WERI-Rb-1 (cell line): ENCODE data around the gene MAGI1.
"Not testable (repeated sequence)": the region's sequence is repeated elsewhere in the genome, so short reads cannot be mapped to it uniquely, and the experiment has no call there.

Experiments
- DNase-seq: peaks from one replicate; pipeline ENCODE4 v3.0.0-alpha.2; 2020
- H3K27ac ChIP-seq: fragments of 250-450 bp; sonication (Bioruptor Pico); 2 replicates; pipeline ENCODE4 v1.5.1; 2020; ENCODE audit warnings: mild to moderate bottlenecking, moderate library complexity
- H3K27me3 ChIP-seq: fragments of 250-450 bp; sonication (Bioruptor Pico); 2 replicates; pipeline ENCODE4 v1.5.1; 2021; ENCODE audit warnings: mild to moderate bottlenecking, low read depth, moderate library complexity; ENCODE audit not compliant: insufficient read depth, severe bottlenecking
- H3K36me3 ChIP-seq: fragments of 250-450 bp; sonication (Bioruptor Pico); 2 replicates; pipeline ENCODE4 v1.5.1; 2020; ENCODE audit warnings: mild to moderate bottlenecking, moderate library complexity
- H3K4me3 ChIP-seq: 2 replicates; pipeline ENCODE4 v1.5.1; 2011; ENCODE audit warnings: low read depth, mild to moderate bottlenecking, control low read depth, low read length
- H3K9me3 ChIP-seq: fragments of 250-450 bp; sonication (Bioruptor Pico); 2 replicates; pipeline ENCODE4 v1.5.1; 2021; ENCODE audit warnings: mild to moderate bottlenecking, moderate library complexity; ENCODE audit not compliant: severe bottlenecking
- CTCF ChIP-seq: IDR thresholded peaks from 2 replicates; pipeline ENCODE4 v1.5.1; 2011; ENCODE audit warnings: low read depth, mild to moderate bottlenecking, control low read depth, inconsistent platforms, low read length

Gene MAGI1

GRCh38 chr3:65729555-65729954 lies 309.2 kb downstream of the MAGI1 start:
- Histone ChIP-seq H3K27ac (no peak overlapping the region), H3K36me3 (no peaks in the 10 kb centered on the region), H3K27me3 (no peaks in the 10 kb centered on the region), H3K9me3 (no peaks in the 10 kb centered on the region), H3K4me3 (no peak overlapping the region)
- DNase-seq = no peak
- TF ChIP-seq CTCF = no peak

- Histone ChIP-seq H3K9me3 (no peaks in the 10 kb centered on the region), H3K27me3 (no peaks in the 10 kb centered on the region), H3K36me3 (no peaks in the 10 kb centered on the region), H3K4me3 (no peak overlapping the region), H3K27ac (no peak overlapping the region)
- DNase-seq = no peak
- no peak for TF ChIP-seq CTCF
Observed at GRCh38 chr3:65728138-65728537, 310.6 kb downstream of the MAGI1 start.

GRCh38 chr3:65723985-65724384 lies 314.7 kb downstream of the MAGI1 start:
- Histone ChIP-seq H3K27me3 (no peaks in the 10 kb centered on the region), H3K36me3 (no peaks in the 10 kb centered on the region), H3K9me3 (no peaks in the 10 kb centered on the region), H3K27ac (no peak overlapping the region), H3K4me3 (no peak overlapping the region)
- DNase-seq = no peak
- TF ChIP-seq CTCF = no peak

- TF ChIP-seq CTCF = no peak
- Histone ChIP-seq H3K27me3 (no peaks in the 10 kb centered on the region), H3K27ac (no peak overlapping the region), H3K36me3 (no peaks in the 10 kb centered on the region), H3K9me3 (no peaks in the 10 kb centered on the region), H3K4me3 (no peak overlapping the region)
- no peak for DNase-seq
Observed at GRCh38 chr3:65723011-65723410, 315.7 kb downstream of the MAGI1 start.

GRCh38 chr3:65720989-65721737 lies 317.6 kb downstream of the MAGI1 start:
- no peak for TF ChIP-seq CTCF
- Histone ChIP-seq H3K27ac (no peak overlapping the region), H3K27me3 (no peaks in the 10 kb centered on the region), H3K4me3 (no peak overlapping the region), H3K9me3 (no peaks in the 10 kb centered on the region), H3K36me3 (no peaks in the 10 kb centered on the region)
- DNase-seq = no peak

GRCh38 chr3:65719639-65720038 lies 319.1 kb downstream of the MAGI1 start:
- H3K27ac ChIP-seq, H3K36me3 ChIP-seq, H3K4me3 ChIP-seq, H3K9me3 ChIP-seq, H3K27me3 ChIP-seq, DNase-seq: not testable (repeated sequence)
